ENCODE measurements around the gene SS18.

DNA sequence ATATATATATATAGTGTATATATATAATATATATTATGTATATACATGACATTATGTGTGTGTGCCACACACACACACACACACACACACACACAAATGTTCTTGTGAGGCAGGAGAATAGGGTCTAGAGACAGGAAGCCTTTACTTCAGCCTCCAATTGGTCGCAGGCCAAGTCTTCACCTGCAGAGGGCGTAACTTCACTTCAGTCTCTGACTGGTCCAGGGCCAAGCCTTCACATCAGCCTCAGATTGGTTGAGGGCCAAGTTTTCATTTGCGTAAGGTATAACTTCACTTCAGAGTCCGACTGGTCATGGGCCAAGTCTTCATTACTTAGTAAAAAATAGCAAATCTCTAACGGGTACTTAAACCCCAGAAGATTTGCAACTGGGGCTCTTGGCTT is 13.2 kb upstream of the SS18 start:
- TF ChIP-seq TAF1 (conservative IDR thresholded peaks at IDR 0.05) (no peak), RAD21 (IDR thresholded peaks at IDR 0.05) (no peak), SP1 (IDR thresholded peaks at IDR 0.05) (no peak), JUND (IDR thresholded peaks at IDR 0.05) (no peak), ZBTB33 (IDR thresholded peaks at IDR 0.05) (no peak), YY1 (IDR thresholded peaks at IDR 0.05) (no peak), REST (IDR thresholded peaks at IDR 0.05) (no peak)
- TF ChIP-seq, protein P1, sequence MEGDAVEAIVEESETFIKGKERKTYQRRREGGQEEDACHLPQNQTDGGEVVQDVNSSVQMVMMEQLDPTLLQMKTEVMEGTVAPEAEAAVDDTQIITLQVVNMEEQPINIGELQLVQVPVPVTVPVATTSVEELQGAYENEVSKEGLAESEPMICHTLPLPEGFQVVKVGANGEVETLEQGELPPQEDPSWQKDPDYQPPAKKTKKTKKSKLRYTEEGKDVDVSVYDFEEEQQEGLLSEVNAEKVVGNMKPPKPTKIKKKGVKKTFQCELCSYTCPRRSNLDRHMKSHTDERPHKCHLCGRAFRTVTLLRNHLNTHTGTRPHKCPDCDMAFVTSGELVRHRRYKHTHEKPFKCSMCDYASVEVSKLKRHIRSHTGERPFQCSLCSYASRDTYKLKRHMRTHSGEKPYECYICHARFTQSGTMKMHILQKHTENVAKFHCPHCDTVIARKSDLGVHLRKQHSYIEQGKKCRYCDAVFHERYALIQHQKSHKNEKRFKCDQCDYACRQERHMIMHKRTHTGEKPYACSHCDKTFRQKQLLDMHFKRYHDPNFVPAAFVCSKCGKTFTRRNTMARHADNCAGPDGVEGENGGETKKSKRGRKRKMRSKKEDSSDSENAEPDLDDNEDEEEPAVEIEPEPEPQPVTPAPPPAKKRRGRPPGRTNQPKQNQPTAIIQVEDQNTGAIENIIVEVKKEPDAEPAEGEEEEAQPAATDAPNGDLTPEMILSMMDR (IDR thresholded peaks at IDR 0.05; ENCODE audit: low read depth, low read length, missing input control), result no peak
- TF ChIP-seq, protein P2, sequence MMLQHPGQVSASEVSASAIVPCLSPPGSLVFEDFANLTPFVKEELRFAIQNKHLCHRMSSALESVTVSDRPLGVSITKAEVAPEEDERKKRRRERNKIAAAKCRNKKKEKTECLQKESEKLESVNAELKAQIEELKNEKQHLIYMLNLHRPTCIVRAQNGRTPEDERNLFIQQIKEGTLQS (IDR thresholded peaks at IDR 0.05), result no peak
